T follicular helper cell (primary cell): Measurements from ENCODE around the gene FRY.

Experiments used
- DNase-seq: peaks from one replicate; pipeline ENCODE4 v3.0.0-alpha.2; 2020; ENCODE audit warnings: low read depth

FRY gene

DNA sequence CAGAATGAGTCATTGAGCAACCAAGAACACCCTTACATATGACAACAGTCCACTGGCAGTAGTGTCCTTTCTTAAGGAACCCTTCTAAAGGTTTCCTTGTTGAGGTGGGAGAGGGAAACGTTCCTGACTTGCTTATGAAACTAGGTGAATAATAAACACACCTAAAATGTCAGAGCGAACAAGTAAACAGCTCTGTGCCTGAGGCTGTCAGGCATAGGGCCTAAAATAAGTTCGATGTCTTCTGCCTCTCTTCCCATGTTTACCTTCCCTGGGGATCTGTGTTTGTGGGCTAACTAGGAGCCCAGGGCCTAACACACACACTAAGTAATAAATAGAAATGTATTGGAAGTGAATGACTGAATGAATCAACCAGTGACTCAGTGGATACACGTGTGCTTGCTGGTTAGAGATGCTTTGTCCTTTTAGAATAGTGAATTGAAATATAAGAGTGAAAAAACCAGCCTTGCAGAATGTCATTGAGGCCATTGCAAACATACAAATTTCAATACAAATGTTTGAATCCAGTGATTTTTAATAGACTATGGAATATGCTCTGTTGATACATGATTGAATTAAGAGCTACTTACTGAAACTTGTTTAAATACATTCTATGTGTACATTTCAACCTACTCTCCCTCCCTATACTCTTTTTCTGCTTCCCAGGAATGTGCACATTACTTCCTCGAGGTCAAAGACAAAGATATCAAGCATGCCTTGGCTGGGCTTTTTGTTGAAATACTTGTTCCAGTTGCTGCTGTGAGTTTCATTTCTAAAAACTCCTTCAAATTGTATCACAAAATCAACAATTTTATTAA, 102.9 kb downstream of the FRY start:
- no peak for DNase-seq

DNA sequence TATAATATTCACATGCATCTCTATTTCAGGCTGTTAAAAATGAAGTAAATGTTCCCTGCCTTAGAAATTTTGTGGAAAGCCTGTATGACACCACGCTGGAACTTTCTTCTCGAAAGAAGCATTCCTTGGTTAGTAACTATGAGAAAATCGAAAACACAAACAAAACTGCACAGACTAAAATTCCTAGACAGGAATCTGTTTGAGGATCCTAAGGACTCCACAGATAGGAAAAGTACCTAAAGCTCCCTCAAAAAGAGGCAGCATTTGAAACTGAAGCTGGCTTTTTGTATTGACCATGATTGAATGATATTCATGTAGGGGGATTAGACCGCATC, 103.4 kb downstream of the FRY start:
- DNase-seq = no peak

- no peak for DNase-seq
Measured at GRCh38 chr13:32135655-32136054, 104.1 kb downstream of the FRY start.

DNA sequence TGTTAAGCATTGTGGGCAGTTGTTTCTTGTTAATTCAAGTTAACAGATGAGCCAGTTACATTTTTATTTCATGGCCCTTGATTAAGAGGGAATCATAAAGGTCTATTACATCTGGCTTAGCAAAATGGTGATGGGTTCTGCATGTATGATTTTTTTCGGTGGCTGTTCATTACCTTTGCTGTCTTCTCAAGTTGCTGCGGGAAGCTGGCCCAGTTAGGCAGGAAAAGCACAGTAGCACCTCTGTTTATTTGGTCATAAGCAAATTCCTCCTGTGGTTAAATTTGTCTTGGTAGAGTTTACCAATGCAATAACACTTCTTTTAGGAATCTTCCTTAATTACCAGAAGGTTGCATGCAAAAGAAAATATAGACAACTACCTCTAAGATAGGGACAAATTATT, 104.5 kb downstream of the FRY start:
- DNase-seq = no peak

GRCh38 chr13:32136716-32137115, 105.1 kb downstream of the FRY start:
- no peak for DNase-seq

DNA sequence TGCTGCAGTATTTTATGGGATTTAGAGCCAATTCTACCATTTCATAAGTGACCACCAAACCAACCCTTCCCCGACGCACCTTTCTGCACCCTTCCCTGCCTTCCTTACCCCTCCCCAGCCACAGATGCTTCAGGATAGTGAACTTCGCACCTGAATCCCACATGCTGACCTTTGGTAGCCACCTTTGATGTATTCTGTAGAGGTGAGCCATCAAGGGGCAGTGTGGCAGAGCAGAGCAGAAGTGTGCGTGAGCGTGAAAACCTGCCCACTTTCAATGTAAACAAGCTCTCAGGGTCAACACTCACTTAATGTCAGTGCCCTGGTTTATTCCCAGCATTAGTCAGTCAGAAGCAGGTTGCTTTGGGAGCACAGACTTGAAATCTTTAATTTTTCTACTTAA, 107.7 kb downstream of the FRY start:
- DNase-seq = no peak

DNA sequence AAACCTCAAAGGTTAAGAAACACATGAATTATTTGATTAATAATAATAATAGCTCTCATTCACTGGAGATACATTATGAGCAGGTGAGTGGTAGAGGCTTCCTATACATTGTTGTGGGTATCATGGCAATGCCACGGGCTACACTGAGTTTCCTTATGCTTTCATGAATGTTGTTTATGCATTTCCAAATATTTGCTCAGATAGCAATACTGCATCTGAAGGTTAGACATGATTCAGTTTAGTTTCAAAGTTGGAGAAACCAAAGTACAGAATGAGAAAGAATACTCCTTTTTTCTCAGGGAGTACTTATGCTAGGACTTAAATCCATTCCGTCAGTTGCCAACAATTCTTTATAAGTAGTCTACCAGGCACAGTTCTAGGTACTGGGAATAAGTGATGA, 108.5 kb downstream of the FRY start:
- DNase-seq = no peak

DNA sequence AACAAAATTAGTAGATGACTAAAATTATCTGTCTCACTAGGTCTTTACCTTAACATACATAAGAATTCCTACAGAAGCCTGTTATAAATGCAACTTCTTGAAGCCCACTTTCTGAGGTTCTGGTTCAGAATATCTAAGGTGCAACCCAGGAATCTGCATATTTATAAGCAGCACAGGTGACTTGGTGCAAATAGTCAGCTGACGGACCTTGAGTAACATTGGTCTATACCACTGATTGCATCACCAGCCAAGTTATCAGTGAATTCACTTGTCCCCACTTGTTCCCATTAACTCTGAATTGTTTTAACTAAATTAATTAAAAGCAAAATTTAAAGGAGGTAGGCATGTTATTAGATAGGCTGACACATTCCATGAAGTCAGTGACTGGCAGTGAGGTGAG, 109.9 kb downstream of the FRY start:
- DNase-seq = no peak

DNA sequence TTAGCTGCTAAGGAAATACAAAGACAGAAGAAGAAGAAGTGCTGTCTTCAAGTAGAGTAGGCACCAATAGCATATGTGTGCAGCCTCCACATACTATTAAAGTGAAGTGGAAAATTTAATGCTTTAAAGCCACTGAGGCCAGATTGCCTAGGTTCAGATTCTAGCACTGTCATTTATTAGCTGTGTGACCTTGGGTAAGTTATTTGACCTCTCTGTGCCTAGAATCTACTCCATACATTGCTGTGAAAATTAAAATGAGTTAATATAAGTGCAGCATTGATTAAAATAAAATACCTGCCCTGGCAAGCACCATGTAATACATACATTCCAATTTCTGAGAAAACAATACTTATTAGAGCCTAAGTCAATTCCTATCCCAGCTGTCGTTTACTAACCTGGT, 110.5 kb downstream of the FRY start:
- no peak for DNase-seq

DNA sequence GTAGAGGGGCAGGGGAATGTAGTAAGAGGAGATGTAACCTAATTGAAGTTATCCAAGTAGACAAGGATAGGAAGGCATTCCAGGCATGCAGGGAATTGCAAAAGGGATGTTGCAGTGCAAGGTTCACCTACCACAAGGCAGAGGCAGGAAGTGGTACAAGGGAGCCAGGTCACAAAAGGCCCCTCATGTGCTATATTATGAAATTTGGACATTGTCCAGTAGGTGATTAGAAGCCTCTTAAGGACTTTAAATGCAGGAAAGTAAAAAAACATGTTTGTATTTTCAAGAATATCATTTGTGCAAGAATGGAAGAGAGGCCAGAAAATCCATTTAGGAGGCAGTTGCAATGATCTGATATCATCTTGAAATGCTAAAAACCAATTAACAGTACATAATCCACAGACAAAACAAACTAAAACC, 111.4 kb downstream of the FRY start:
- DNase-seq = no peak

- DNase-seq = no peak
Measured at GRCh38 chr13:32147193-32147592, 115.6 kb downstream of the FRY start.

DNA sequence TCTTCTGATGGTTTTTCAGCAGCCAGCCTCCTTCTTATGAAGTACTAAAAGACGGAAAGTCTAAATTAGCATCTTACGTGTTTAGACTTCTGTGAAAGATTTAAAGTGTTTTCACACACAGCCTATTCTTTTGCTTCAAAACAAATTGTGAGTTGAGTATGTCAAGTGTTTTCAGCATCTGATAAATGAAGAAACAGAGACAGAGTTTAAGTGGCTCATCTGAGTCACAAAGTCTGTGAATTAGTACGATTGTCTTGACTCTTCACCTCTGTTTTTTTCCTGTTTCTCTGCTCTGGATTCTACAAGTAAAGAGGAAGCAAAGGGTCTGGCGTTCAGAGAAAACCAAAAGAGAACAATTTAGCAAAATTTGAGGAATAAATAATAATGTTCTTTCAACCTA, 116.4 kb downstream of the FRY start:
- no peak for DNase-seq

GRCh38 chr13:32150239-32150638, 118.7 kb downstream of the FRY start:
- DNase-seq = no peak

GRCh38 chr13:32150794-32151193, 119.2 kb downstream of the FRY start:
- no peak for DNase-seq

GRCh38 chr13:32151240-32151639, 119.7 kb downstream of the FRY start:
- DNase-seq = no peak

- DNase-seq = no peak
Measured at GRCh38 chr13:32153056-32153455, 121.5 kb downstream of the FRY start.

DNA sequence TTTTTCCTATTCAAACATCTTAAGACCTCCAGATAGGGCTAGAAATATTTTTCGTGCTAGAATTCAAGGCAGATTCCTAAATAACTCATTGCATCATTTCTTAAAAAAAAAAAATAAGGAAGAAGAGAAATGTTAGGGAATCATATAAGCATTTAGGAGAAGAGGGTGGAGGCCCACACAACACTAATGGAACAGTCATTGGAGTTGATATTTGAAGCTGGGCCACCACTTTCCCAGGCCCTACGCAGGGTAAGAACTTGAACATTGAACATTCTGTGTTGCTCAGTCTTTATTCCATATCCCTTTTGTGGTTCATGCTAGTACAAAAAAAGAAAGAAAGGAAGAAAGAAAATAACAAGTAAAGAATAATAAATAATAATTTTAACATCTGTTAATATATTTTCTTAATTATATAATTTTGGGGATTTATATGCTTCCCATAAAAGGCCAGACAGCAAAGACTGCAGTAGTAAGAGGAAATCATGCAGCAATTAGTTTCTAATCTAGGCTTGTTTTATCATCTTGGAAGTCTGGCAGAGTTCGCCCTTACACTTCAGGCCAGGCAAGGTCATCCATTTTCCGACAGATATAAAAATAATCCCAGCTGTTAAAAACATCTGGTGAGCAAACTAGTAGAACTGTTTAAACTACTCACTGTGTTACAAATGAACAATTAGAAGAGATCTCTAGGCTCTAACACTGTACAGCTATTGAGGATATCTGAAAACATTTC, 127.7 kb downstream of the FRY start:
- DNase-seq = no peak

- DNase-seq = no peak
Measured at GRCh38 chr13:32162395-32163005, 130.9 kb downstream of the FRY start.

DNA sequence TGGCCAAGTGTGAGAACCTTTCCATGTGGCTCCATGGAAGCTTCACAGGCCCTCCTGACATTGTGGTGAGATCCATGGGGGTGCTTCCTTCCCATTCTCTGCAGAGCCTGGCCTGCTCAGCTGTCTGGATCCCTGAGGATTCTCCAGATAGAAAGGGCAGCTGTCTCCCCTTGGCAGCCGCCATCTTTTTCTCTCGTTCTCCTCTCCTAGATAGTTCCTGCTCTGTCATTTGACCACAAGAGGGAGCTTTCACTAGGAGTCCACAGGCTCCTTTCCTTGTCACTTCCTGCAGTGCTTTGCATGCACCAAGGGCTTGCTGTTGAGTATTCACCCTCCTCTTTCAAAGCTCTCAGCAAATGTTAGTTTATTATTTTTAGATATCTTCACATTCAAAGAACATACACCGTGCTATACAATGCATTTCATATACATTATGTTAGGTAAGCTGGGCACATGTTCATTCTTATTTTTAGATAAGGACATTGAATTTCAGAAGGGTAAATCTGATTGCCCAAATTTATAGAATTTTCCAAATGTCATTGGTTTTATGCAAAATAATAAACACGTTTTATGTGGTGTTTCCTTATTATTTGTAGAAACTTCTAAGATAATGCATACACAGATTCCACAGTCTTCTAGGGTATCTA, 133.2 kb downstream of the FRY start:
- peak; percentile 0 for DNase-seq

GRCh38 chr13:32165796-32166195, 134.2 kb downstream of the FRY start:
- no peak for DNase-seq

- DNase-seq = no peak
Measured at GRCh38 chr13:32168131-32168530, 136.6 kb downstream of the FRY start.

- DNase-seq = no peak
Measured at GRCh38 chr13:32170841-32171240, 139.3 kb downstream of the FRY start.

- no peak for DNase-seq
Measured at GRCh38 chr13:32173881-32174280, 142.3 kb downstream of the FRY start.
